HG02642 (cell line): ENCODE measurements around the gene RUNDC3A.
"Not testable (repeated sequence)": the region's sequence is repeated elsewhere in the genome, so short reads cannot be mapped to it uniquely, and the experiment has no call there.

Source experiments
- ATAC-seq: cut with Tn5 transposase; IDR thresholded peaks from one replicate; pipeline ENCODE4 v1.9.1; 2021; ENCODE audit warnings: mild to moderate bottlenecking; ENCODE audit not compliant: unreplicated experiment, poor library complexity

The RUNDC3A gene

DNA sequence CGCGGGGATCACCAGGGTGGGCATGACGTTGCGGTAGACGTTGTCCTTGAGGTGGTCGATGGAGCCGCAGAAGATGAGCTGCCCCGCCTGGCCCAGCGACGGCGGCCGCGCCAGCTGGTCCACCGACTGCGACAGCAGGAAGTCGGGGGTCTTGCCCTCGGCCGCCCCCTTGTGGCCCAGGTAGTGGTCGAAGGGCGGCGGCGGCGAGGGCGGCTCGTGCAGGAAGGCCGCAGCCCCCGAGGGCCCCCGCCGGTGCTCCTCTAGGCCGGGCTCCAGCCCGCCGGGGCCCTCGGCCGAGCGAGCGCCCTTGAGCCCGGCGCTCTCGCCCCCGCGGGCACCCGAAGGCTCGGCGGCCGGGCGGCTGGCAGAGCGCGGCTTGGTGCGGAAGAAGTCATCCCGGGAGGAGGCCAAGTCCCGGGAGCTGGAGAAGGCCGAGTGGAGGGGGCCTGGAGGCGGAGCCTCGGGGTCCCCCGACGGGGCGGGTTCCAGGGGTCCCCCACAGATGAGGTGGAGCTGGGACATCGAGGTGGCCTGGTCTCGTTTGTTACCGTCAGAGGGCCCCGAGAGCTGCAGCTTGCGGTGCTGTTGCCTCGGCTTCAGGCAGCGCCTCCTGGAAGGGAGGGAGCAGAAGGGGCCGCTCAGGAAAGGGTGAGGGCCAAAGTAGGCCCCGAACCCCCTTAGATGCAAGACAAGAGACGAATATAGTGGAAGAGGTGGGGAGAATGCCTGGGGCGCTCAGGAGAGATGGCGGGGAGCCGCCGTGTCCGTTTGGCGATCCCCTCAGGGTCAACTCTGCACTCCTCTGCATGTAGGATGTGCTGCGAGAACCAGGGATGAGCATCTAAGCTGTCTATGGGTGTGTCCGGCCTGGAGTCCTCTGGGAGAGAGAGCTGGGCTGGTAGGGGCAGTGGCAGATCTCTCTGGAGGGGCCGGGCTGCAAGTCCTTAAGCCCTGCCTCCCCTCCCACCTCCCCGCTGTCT lies 46.5 kb downstream of the RUNDC3A start:
- ATAC-seq, result no peak

DNA sequence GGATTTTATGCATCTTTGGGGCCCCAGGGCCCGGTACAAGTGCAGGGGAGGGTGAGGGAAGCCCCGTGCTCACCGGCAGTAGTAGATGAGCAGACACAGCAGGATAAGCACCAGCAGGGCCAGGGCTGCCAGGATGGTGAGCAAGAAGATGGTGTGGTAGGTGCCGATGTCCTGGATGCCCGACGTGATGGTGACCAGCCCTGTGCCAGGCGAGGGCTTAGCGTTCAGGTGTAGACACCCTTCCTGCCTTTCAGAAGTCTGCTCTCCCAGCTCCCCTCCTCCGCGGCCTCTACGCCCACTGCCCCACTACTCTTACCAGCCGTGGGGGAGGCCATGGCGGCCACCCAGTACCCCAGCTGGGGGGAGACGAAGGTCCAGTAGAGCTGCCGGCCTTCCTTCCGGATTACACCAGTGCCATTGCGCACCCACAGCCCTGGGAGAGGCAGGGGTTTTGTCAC lies 47.3 kb downstream of the RUNDC3A start:
- ATAC-seq, result no peak

DNA sequence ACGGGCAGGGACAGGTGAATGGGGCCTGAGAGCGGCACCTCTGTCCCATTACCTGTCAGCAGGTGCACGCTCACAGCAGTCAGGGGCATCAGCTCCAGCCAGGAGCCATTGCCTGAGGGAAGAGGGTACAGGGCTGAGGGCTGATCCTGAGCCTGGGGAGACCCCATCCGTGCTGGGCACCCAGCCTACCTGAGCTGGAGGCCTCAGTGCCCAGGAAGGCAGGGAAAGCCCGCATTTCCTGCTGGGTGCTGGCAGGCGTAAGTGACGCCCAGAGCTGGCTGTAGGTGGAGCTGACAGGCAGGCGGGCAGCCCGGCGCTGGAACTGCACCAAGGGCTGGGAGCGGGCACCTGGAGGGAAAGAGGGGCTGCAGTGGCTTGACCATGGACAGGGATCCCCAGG lies 47.8 kb downstream of the RUNDC3A start:
- ATAC-seq, result no peak

DNA sequence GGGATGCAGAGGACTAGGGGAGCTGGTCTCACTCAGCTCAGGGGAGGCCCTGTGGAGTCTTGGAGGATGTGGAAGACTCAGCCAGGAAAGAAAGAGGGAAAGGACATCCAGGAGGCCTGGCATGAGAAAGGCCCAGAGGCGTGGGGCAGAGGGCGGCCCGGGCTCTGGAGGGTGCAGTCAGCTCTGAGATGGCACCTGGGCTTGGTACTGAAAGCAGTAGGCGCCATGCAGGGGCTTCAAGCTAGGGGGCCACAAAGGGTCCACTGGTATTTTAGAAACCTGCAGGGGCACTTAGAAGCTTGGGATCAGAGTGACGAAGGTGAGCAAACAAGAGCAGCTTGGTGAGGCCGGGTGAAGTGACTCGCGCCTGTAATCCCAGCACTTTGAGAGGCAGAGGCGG lies 49.7 kb downstream of the RUNDC3A start:
- ATAC-seq, result no peak

DNA sequence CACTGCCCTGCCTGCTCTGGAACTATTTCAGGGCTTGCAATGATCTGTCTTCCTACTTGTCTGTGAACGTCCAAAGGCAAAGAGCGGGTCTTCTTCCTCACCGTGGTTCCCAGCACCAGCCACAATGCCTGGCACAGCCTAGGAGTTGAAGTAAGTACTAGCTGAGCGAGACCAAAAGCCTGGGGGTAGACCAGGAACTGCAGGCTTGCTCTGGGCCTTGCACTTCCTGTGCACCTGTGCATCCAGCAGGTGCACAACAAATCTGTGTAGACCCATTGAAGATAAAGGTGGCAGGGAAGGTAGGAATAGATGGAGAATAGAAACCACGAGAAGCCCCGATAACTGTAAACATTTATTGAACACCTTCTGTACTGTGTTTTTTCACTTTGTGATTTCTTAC lies 50.6 kb downstream of the RUNDC3A start:
- ATAC-seq, result no peak

DNA sequence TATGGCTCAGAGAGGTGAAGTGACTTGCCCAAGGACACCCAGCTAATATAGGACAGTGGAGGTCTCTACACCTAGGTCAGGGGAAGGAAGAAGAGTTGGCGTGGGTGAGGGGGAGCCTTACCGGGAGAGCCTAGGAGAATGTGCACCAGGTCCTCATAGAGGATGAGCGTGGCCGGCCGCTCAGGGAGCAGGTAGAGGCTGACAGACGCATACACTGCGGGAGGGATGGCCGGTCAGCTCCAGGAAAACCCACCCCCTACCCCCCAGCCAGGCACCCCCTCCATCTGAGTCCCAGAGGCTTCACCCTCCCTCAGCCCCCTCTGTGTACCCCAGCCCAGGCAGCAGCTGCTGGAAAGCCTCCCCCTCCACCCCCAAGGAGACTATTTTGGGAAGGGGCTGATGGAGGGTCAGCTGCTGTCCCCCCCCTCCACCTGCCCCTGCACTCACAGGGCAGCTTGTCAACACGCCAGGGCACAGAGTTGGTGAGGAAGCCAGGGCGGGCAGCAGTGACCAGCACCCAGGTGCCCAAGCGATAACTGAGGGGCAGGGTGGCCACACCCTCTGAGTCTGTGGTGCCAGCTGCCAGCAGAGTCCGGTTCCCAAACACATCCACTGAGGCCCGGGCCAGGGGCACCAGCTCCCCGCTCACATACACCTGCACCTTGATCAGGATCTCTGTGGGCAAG lies 51.2 kb downstream of the RUNDC3A start:
- ATAC-seq, result no peak

DNA sequence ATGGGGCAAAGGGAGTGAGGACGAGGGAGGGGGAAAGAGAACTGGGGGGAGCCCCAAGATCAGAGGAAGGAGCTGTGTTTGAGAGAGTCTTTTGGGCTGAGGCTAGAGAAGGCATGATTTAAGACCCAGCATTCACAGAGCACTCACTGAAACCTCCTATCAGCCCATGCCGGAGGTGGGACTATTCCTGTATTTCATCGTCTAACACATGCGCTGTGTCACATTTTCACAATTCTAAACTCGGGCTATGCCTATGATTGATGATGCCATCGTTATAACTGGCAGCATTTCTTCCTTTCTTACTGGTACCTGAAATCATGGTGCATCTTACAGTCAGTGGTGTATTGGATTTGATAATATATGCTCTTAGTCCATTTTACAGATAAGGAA lies 51.7 kb downstream of the RUNDC3A start:
- ATAC-seq, result no peak

DNA sequence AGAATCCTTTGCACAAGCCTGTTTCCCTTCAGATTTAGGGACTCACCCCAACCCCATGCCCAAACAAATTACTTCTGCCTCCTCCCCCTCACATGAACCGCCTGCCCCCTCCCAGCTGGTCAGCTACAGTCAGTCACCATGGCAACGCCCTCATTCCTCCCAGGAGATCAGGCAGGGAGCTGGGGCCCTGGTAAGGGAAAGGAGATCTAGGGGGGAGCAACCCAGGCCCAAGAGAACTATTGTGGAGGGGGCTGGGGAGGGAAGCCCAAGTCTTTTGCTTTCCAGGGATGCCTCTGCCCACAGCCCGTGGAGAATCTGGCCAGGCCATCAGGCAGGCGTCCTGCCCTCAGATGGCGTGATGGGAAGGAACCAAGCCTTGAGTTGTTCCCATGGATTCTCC lies 52.4 kb downstream of the RUNDC3A start:
- ATAC-seq, result no peak

DNA sequence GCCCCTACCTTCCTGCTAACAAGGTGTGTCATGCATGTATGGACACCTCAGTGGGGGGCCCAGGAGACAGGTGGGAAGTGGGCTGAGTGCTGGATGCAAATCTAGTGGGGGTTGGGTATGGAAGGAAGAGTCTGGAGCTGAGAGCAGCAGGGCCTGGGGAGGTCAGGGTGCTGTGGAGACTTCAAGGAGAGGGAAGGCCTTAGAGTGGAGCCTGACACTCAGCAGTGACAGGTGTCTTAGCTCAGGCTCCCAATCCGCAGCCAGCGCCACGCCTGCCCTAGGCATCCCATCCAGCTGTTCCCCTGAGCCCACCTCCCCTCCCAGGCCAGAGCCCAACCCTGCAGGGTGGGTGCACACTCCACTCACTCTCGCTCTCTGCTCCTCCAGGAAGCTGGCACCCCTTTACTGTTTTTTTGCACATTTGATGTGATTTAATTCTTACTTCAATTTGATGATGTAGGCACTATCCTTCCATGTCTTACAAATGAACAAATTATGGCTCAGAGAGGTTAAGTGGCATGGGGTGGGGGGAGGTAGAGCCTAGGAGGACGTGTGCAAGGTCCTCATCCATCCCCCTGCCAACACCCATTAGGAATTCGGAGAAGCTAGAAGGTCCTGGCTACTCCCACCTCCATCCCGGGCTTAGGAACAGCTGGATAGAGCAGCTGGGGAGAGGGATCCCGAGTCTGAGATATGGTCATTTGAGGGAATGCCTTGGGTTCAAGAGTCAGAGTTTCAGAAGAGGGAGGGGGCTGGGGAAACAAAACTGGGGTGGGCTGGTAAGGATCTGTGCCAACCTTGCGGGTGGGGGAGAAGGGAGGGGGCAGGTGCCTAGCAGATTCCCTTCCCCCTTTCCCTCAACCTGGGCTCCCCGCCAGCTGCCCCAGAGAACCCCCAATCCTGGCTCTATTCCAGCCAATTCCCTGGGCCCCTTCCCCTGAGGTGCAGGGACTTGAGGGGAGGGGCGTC lies 53.2 kb downstream of the RUNDC3A start:
- no peak for ATAC-seq

DNA sequence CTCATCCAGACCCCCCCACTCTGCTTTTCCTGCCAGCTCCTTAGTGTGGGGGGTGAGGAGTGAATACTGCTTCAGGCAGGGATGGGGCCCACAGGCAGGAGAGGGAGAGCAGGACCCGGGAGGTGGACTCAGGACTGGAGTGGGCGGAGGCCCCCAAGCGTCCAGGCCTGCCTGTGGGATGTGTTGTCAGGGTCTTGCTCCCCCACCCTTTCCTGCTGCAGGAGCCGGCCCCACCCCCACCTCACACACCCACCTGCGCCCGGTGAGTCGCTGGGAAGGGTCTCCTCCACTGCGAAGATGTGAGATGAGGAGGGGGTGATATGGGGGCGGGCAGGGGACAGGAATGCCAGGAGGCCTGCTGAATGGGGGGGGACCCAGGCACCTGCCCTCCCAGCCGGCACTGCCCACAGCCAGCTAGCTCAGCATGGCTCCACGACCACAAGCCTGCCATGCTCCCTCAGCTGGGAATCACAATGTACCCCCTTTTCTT lies 54.1 kb downstream of the RUNDC3A start:
- no peak for ATAC-seq

DNA sequence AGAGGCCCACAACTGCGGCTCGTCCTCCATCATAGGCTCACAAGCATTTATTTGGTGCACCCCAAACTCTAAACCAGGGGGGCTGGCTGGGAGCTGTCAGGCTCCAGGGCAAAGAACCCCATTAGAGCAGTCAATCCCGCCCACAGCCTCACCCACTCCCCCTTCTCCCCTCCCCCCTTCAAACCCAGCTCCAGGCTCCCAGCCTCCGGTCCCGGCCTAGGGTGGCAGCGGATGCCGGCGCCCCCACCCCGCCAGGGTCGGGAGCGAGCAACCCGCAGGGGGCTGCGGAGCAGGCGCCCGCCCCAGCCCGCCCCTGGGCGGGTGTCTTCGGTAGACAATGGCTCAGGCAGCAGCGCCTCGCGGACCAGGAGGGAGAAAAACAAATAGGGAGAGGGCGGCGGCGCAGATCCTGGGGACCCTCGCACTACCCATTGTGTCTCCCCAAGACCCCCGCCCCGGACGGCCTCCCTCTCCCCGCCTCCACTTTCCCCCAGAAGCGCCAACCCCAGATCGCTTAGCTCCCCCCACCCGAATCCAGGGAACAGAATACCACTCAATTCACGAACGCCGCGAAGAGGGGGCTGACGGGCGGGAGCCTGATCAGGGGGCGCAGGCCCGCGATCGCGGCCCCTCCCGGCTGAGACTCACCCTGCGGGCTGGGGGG lies 54.7 kb downstream of the RUNDC3A start:
- ATAC-seq, result peak; percentile 20

DNA sequence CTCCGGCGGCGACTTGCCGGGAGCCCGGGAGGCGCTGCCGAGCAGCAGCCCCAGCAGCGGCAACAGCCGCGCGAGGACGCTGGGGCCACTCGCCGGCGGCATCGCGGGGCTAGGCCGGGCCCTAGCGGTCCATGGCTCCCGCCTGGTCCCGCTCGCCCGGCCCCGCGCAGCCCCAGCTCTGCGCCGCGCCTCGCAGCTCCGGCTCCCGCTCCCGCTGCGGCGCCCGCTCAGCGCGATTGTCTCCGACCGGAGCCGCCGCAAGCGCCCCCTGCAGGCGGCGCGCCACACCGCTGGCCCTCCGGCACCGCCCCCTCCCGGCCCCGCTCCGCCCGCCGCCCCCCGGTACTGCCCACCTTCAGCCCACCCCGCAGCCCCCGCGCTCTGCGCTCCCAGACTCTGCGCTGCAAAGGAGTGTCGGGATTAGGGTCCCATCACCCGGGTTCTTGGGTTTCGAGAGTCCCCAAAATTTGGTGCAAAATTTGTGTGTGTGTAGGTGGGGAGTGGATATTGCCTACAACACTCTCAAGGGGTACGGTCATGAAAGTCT lies 55.3 kb downstream of the RUNDC3A start, which contains the start of gene FAM171A2:
Gene FAM171A2 (minus strand): TSS at position 241 of the 547 bp plus-strand sequence. CDS start 139 bp downstream, at position 102.
- ATAC-seq, result peak; percentile 67

DNA sequence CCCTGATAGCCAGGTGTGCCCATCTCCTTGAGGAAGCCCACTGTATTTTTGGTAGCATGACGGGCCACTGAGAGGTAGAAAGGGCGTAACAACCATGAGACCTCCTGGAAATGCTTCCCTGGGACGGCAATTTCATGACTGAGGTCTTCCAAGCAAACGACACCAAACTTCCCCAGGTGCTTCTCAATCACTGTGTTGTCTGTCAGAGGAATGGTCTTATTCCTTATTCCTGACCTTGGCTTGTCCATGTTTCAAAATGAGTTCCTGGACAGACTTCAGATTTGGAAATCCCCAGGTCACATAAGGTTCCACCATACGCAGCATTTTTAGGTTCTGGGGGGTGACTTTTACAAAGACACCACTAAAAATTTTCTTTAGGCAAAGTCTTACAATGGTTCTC lies 56.6 kb downstream of the RUNDC3A start:
- not testable (repeated sequence) for ATAC-seq

DNA sequence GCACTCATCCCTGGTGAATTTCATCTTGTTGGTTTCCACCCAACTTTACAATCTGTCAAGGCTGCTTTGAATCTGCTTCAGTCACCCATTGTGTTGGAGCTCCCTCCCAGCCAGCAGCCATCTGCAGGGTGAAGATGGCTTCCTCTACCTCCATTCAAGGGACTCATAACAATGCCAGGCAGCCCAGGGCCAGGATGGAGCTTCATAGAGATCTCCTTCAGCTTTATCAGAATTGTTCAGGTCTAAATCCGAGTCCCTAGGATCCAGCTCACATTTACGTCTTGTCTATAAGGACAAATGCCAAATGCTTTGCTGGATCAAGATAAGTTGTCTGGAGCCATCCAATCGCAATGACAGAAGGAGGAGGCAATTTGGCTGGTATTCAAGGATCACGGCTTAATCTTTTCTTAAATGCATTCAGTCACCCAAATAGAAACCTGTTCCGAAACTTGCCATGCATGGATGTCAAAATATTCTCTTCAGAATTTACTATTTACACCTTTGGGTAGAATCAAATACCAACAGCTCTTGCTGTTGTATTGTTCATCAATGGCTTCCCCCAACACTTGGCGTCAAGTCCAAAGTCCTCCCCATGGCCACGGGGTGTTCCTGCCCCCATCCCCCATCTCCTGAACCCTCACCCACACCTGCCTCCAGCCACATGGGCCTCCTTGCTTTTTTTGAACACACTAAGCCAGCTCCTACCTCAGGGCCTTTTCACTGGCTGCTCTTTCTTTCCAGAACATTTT lies 59.0 kb downstream of the RUNDC3A start:
- no peak for ATAC-seq
